ENCODE data around the gene DGKI.

Gene DGKI

GRCh38 chr7:137434530-137434929 is 412.2 kb downstream of the DGKI start:
- no peak overlapping the region for H3K27ac ChIP-seq
- in situ Hi-C loops (cut with HindIII; ENCODE audit: low pct_ligation_motif_present, low sequenced_read_pairs): no loop called here

DNA sequence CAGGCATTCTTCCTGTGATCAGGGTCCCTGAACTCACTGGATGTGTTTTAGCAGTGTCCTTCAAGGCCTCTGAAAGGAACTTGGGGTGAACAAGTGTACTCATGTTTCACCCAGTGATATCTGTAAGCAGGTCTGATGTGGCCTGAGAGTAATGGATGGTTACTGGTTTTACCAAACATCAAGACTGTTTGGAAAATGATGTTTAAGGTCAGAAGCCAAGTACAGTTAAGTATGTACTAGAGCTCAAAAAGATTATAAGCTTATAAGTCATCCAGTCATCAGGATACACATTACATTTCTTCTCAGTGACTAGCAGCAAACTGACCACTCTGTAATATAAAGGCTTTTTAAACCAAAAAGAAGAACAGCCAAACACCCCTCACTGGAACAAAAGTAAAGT is 423.5 kb downstream of the DGKI start:
- in situ Hi-C loops (cut with HindIII; ENCODE audit: low pct_ligation_motif_present, low sequenced_read_pairs): no loop called here
- Histone ChIP-seq H3K27ac (no peak overlapping the region), H3K27me3 (replicated peaks) (no peaks in the 10 kb centered on the region), H3K36me3 (replicated peaks) (no peaks in the 10 kb centered on the region), H3K4me3 (ENCODE audit: low read depth, low read length) (no peak overlapping the region)
- no peak for TF ChIP-seq CTCF (IDR thresholded peaks at IDR 0.05; ENCODE audit: low read depth, low read length, missing control alignments)
- DNase-seq: no peak

More at GRCh38 chr7:137434530-137434929, 412.2 kb downstream of the DGKI start:
- Histone ChIP-seq H3K4me3 (ENCODE audit: low read depth, low read length) (no peak overlapping the region), H3K27me3 (replicated peaks) (no peaks in the 10 kb centered on the region), H3K36me3 (replicated peaks) (no peaks in the 10 kb centered on the region)
- TF ChIP-seq CTCF (IDR thresholded peaks at IDR 0.05; ENCODE audit: low read depth, low read length, missing control alignments): no peak
- no peak for DNase-seq

GRCh38 chr7:137421366-137421765 is 425.4 kb downstream of the DGKI start:
- Histone ChIP-seq H3K27me3 (replicated peaks) (no peaks in the 10 kb centered on the region), H3K4me3 (ENCODE audit: low read depth, low read length) (no peak overlapping the region), H3K27ac (no peak overlapping the region), H3K36me3 (replicated peaks) (no peaks in the 10 kb centered on the region)
- in situ Hi-C loops (cut with HindIII; ENCODE audit: low pct_ligation_motif_present, low sequenced_read_pairs): no loop called here
- TF ChIP-seq CTCF (IDR thresholded peaks at IDR 0.05; ENCODE audit: low read depth, low read length, missing control alignments): no peak
- DNase-seq: no peak

GRCh38 chr7:137418841-137419240 is 427.9 kb downstream of the DGKI start:
- H3K27ac ChIP-seq: no peak overlapping the region
- in situ Hi-C loops (cut with HindIII; ENCODE audit: low pct_ligation_motif_present, low sequenced_read_pairs): no loop called here
- TF ChIP-seq CTCF (IDR thresholded peaks at IDR 0.05; ENCODE audit: low read depth, low read length, missing control alignments): no peak
- no peaks in the 10 kb centered on the region for H3K36me3 ChIP-seq (replicated peaks)
- no peak overlapping the region for H3K4me3 ChIP-seq (ENCODE audit: low read depth, low read length)
- DNase-seq: no peak
- H3K27me3 ChIP-seq (replicated peaks): no peaks in the 10 kb centered on the region

DNA sequence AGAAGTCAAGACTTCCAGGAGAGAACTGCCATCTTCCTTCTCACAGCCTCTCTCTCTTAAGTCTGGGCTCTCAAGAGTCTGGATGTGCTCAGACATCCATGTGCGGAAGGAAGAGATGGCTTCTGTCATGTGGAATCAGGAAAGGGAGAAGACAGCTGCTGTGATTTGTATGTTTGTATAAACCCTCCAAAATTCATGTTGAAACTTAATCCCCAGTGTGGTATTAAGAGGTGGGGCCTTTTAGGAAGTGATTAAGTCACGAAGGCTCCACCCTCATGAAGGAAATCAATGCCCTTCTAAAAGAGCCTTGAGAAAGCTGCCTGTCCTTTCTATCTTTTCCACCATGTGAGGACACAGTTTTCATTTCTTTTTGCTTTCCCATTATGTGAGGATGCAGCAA is 429.3 kb downstream of the DGKI start:
- TF ChIP-seq CTCF (IDR thresholded peaks at IDR 0.05; ENCODE audit: low read depth, low read length, missing control alignments): no peak
- Histone ChIP-seq H3K4me3 (ENCODE audit: low read depth, low read length) (no peak overlapping the region), H3K36me3 (replicated peaks) (no peaks in the 10 kb centered on the region), H3K27me3 (replicated peaks) (no peaks in the 10 kb centered on the region), H3K27ac (no peak overlapping the region)
- no peak for DNase-seq
- in situ Hi-C loops (cut with HindIII; ENCODE audit: low pct_ligation_motif_present, low sequenced_read_pairs): no loop called here

DNA sequence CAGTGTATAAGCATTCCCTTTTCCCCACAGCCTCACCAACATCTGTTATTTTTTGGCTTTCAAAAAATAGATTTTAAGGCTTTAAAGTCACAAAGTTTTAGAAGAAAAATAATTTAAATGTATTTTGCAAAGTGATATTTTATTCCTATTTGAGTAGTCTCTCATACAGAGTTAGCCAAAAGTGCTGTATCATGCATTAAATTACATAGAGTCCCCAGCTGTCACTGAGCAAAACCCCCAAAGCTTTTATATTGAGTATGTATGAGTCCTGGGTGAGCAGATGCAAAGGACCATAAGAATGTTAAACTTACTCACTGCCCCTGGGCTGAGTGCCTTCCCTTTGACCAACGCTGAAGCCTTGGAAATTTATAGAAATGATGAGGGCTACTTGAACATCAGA is 432.9 kb downstream of the DGKI start:
- no peaks in the 10 kb centered on the region for H3K27me3 ChIP-seq (replicated peaks)
- H3K4me3 ChIP-seq (ENCODE audit: low read depth, low read length): no peak overlapping the region
- no peak for TF ChIP-seq CTCF (IDR thresholded peaks at IDR 0.05; ENCODE audit: low read depth, low read length, missing control alignments)
- no peaks in the 10 kb centered on the region for H3K36me3 ChIP-seq (replicated peaks)
- no peak for DNase-seq
- in situ Hi-C loops (cut with HindIII; ENCODE audit: low pct_ligation_motif_present, low sequenced_read_pairs): no loop called here
- no peak overlapping the region for H3K27ac ChIP-seq

All from brain microvascular endothelial cell (primary cell).